Activated B cell treated with CpG ODN at 0.5 μM for 24 hours (primary cell): ENCODE measurements around the gene KLHL41. TPM values are rescaled to one million over a fixed set of nuclear protein-coding genes. Genes with fewer than 3 reads are reported as not detected.

Experiments used
- ATAC-seq: fragments of 200-7000 bp; cut with Tn5 transposase; one replicate; pipeline ENCODE4 v1.10.0; 2021; ENCODE audit warnings: low read depth, mild to moderate bottlenecking, moderate library complexity
- CTCF ChIA-PET: fragments of 350-600 bp; sonication (Branson Sonifier 250); formaldehyde crosslinking; loops from one replicate; lab custom pipeline; 2021; ENCODE audit warnings: antibody characterized with exemption; lab: Charles Lee
- POLR2A ChIA-PET: fragments of 350-600 bp; sonication (Branson Sonifier 250); formaldehyde crosslinking; loops from one replicate; lab custom pipeline; 2021; ENCODE audit warnings: antibody characterized with exemption; lab: Charles Lee
- DNase-seq: peaks from one replicate; pipeline ENCODE4 v3.0.0; 2022
- H3K27ac Mint-ChIP-seq: one replicate; pipeline ENCODE4 v1.8.0; 2020; ENCODE audit warnings: mixed read lengths
- H3K27me3 Mint-ChIP-seq: one replicate; pipeline ENCODE4 v1.8.0; 2021; ENCODE audit warnings: mixed read lengths
- H3K36me3 Mint-ChIP-seq: one replicate; pipeline ENCODE4 v1.8.0; 2021; ENCODE audit warnings: low read depth, mixed read lengths
- H3K4me1 Mint-ChIP-seq: one replicate; pipeline ENCODE4 v1.8.0; 2021; ENCODE audit warnings: mixed read lengths
- H3K4me3 Mint-ChIP-seq: one replicate; pipeline ENCODE4 v1.8.0; 2020; ENCODE audit warnings: mild to moderate bottlenecking, mixed read lengths
- H3K9me3 Mint-ChIP-seq: one replicate; pipeline ENCODE4 v1.8.0; 2020; ENCODE audit warnings: mixed read lengths
- intact Hi-C: fragments of 100-400 bp; cut with micrococcal nuclease; formaldehyde crosslinking; loops from one replicate; pipeline ENCODE4 v1.15.1; 2024
- total RNA-seq: library from RNA; stranded (reverse); gene quantifications from 2 replicates; pipeline ENCODE4 v1.2.3, GENCODE V29; 2022
- TF ChIP-seq, protein P1 (sequence below): fragments of 200-600 bp; IDR thresholded peaks from one replicate; pipeline ENCODE4 v1.8.0; 2022; ENCODE audit warnings: antibody characterized with exemption, mild to moderate bottlenecking

KLHL41 gene
- total RNA-seq, 1 donor from 2014 or later = 0.27 TPM

GRCh38 chr2:169490834-169491233 is 18.7 kb upstream of the KLHL41 start:
- Mint-ChIP-seq H3K27ac (no peak overlapping the region), H3K9me3 (no peaks in the 10 kb centered on the region), H3K4me3 (no peak overlapping the region), H3K36me3 (no peaks in the 10 kb centered on the region), H3K4me1 (no peaks in the 10 kb centered on the region), H3K27me3 (no peaks in the 10 kb centered on the region)
- DNase-seq (no peak), ATAC-seq (no peak)
- intact Hi-C loops = no loop called here
- CTCF ChIA-PET = no interaction called here
- TF ChIP-seq, protein P1, sequence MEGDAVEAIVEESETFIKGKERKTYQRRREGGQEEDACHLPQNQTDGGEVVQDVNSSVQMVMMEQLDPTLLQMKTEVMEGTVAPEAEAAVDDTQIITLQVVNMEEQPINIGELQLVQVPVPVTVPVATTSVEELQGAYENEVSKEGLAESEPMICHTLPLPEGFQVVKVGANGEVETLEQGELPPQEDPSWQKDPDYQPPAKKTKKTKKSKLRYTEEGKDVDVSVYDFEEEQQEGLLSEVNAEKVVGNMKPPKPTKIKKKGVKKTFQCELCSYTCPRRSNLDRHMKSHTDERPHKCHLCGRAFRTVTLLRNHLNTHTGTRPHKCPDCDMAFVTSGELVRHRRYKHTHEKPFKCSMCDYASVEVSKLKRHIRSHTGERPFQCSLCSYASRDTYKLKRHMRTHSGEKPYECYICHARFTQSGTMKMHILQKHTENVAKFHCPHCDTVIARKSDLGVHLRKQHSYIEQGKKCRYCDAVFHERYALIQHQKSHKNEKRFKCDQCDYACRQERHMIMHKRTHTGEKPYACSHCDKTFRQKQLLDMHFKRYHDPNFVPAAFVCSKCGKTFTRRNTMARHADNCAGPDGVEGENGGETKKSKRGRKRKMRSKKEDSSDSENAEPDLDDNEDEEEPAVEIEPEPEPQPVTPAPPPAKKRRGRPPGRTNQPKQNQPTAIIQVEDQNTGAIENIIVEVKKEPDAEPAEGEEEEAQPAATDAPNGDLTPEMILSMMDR = no peak
- POLR2A ChIA-PET = no interaction called here

DNA sequence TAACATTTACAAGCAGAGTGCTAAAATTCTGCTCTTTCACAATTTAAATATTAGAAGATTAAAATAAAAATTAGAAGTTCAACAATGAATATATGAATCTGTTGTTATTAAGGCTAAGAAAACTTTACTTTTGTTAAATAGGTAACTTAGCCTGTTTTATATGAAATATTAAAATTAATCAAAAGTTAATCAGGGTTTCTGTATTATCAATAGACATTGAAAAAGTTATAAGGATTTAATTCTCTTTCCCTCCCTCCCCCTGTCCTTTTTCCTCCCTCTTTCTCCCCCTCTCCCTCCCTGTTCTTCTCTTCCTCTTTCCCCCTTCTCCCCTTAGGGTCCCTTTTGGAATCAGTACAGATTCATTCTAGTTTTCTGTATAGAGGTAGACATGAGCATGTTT is 18.1 kb upstream of the KLHL41 start:
- Mint-ChIP-seq H3K36me3 (no peaks in the 10 kb centered on the region), H3K27ac (no peak overlapping the region), H3K4me1 (no peaks in the 10 kb centered on the region), H3K9me3 (no peaks in the 10 kb centered on the region), H3K27me3 (no peaks in the 10 kb centered on the region), H3K4me3 (no peak overlapping the region)
- DNase-seq = no peak
- intact Hi-C loops = no loop called here
- TF ChIP-seq, protein P1 = no peak
- CTCF ChIA-PET = no interaction called here
- no peak for ATAC-seq
- POLR2A ChIA-PET = no interaction called here

GRCh38 chr2:169493360-169493759 is 16.1 kb upstream of the KLHL41 start:
- H3K4me1 Mint-ChIP-seq = no peaks in the 10 kb centered on the region
- H3K27me3 Mint-ChIP-seq = no peaks in the 10 kb centered on the region
- no peaks in the 10 kb centered on the region for H3K9me3 Mint-ChIP-seq
- no peak overlapping the region for H3K27ac Mint-ChIP-seq
- no peaks in the 10 kb centered on the region for H3K36me3 Mint-ChIP-seq
- ChIA-PET CTCF (interaction anchor here (0.6 kb wide), 1 partner anchor 909 kb away, joined by 4 read pairs; no protein-coding TSS in a partner anchor), POLR2A (no interaction called here)
- ATAC-seq (no peak), DNase-seq (no peak)
- intact Hi-C loops = no loop called here
- TF ChIP-seq, protein P1 = no peak
- no peak overlapping the region for H3K4me3 Mint-ChIP-seq

DNA sequence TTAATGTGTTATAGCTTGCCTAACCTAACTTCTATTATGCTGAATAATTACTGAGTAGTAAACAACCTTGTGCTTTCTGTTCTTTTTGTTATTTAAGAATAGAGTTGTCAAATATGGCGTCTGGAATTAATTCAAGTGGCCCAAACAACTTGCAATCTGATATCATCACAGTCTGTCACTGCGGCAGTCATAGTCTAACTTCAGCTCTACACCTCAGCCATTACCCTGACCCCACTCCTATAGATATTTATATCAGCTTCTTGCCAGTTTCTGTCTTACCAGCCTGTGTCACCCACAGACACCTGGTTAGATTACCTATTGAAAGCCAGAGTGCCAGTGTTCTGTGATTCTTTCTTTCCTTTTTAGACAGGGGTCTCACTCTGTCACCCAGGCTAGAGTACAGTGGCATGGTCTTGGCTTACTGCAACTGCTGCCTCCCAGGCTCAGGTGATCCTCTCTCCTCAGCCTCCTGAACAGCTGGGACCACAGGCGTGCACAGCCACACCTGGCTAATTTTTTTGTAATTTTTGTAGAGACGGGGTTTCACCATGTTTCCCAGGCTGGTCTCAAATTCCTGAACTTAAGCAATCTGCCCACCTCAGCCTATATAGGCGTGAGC is 14.1 kb upstream of the KLHL41 start:
- Mint-ChIP-seq H3K36me3 (no peaks in the 10 kb centered on the region), H3K27ac (no peak overlapping the region), H3K27me3 (no peaks in the 10 kb centered on the region), H3K9me3 (no peaks in the 10 kb centered on the region), H3K4me3 (no peak overlapping the region), H3K4me1 (no peaks in the 10 kb centered on the region)
- ChIA-PET CTCF (no interaction called here), POLR2A (no interaction called here)
- TF ChIP-seq, protein P1 = no peak
- ATAC-seq (no peak), DNase-seq (no peak)
- intact Hi-C loops = no loop called here

GRCh38 chr2:169504651-169505050 is 4.9 kb upstream of the KLHL41 start:
- H3K36me3 Mint-ChIP-seq = no peaks in the 10 kb centered on the region
- no peak overlapping the region for H3K27ac Mint-ChIP-seq
- DNase-seq (no peak), ATAC-seq (no peak)
- H3K27me3 Mint-ChIP-seq = no peaks in the 10 kb centered on the region
- no peaks in the 10 kb centered on the region for H3K9me3 Mint-ChIP-seq
- TF ChIP-seq, protein P1 = no peak
- no peak overlapping the region for H3K4me3 Mint-ChIP-seq
- H3K4me1 Mint-ChIP-seq = no peaks in the 10 kb centered on the region
- CTCF ChIA-PET = no interaction called here
- intact Hi-C loops = no loop called here
- POLR2A ChIA-PET = no interaction called here
